ENCODE data around the gene SFT2D1. TPM values are rescaled to one million over a fixed set of nuclear protein-coding genes. Genes with fewer than 3 reads are reported as not detected.

Gene SFT2D1
- total RNA-seq, result 38.9 and 41.7 TPM in 2 replicates

DNA sequence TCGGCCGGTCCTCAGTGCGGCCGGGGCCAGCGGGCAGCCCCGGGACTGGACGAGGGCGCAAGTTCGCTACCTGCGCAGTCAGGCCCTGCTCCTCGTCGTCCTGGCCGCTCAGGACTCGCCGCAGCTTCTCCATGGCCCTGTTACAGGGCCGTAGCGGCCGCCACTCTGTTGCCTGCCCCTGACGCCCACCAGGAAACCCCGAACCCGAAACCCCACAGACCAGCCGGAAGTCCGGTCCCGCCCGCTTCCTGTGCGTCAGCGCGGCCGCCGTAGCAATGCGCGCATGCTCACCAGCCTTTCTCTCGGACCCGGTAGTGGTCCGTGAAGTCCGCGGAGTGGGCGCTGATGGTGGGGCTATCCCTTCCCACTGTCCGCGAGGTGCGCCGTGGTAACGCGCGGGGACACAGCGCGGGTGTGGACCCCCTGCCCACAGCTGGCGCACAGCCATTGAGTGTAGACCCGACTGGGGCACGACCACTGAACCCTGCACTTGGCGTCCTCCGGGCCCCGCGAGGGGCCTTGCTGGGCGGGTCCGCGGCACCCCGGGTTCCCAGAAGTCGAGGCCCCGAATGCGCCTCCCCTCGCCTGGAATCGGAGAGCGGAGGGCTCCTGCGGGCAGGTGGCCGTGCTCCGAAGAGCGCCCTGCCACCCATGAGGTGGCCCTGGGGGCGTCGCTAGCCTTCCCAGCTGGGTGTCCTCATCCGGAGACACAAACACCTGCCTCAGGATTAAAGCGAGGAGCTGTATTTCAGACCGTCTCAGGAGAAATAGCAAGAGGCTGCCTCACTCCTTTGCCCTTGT lies at the start of gene SFT2D1:
Gene SFT2D1, minus strand, starts transcription at position 197 of the 801 bp plus-strand sequence. Its CDS starts 64 bp downstream, at position 133.

DNA sequence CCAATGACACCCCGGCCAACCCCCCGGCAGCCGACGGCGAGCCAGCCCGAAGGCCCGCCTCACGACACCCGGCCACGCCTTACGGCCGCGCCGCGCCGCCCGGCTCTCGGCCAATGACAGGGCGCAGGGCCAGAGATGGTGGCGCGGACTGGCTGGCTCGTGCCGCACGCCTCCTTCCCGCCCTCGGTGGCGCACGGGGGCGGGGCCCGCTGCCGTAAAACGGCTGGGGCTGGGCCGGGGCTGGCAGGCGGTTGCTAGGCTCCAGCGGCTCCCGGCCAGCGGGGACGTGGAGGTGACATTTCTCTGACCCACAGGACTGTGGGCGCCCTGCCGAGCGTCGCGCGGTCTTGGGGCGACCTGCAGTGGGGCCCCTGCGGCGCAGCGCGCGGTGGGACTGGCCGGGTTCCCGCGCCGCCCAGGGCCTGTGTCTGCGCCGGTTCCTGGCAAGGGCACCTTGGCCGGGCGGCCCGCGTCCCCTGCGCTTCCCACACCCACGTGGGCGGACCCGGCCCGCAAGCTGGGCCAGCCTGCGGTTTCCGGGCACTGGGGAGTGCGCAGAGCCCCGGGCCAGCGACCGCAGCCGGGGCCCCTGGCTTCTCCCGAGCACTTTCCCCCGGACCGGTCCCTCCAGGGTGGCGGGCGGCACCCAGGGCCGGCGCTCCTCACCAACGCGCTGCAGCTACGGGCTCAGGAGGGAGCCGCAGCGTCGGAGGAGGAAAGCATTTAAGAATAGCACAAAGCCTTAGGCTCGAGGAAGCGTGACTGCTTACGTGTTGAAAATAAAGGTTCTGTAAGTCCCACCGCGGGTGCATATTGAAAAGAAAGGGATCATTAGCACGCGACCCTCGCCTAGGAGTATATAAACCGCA lies 40.8 kb upstream of the SFT2D1 start, which contains the start of gene MPC1:
Gene MPC1, minus strand, starts transcription at position 8 of the 869 bp plus-strand sequence. CDS start 64 bp downstream, outside the sequence.

DNA sequence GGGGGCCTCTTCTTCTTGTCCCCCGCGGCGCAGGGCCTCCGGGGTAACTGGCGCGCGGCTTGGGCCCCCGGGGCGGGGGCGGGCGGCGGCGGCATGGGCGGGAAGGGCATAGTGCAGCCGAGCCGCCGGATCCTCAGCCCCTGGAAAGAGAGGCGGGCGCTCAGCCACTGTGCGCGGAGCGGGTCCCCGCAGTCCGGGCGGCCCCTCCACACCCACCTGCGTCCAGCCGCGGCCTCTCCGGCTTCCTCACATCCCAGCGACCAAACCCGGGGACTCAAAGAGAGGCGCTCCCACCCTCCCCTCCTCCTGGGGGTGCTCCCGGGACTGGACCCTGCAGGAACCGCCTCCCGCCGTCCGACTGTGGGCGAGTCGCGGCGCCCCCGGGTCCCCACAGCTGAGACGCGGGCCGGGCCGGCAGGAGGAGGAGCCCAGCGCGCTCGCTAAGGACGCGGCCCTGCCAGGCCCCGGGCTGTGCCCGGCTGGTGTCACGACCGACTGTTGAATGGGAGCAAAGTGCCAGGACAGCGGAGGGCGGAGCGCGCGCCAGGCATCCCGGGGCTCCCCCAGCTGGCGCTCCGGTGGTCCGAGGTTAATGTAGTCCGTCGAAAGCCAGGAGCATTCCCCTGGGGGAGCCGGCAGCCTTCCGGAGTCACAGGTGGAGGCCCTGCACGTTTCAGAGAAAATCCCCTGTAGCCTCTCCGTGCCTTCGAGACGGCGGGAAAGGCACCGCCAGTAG lies 34.1 kb downstream of the SFT2D1 start, which contains the start of gene PRR18:
Gene PRR18, minus strand, starts transcription at position 360 of the 736 bp plus-strand sequence. Its CDS starts 250 bp downstream, at position 110.

Other genes starting within 250 kb of the SFT2D1 start
- gene TBXT, start 174.7 kb downstream of the SFT2D1 start, total RNA-seq, result not detected in 2 replicates
- not detected in 2 replicates for gene PRR18, start 34.2 kb downstream of the SFT2D1 start, total RNA-seq
- gene MPC1, start 40.4 kb upstream of the SFT2D1 start, total RNA-seq, result 41.1 and 48.2 TPM in 2 replicates
- gene RAMACL, start 244.1 kb upstream of the SFT2D1 start, total RNA-seq, result 0.66 and 2.1 TPM in 2 replicates